CD4-positive, alpha-beta T cell treated with Interleukin-21 for 1 hour (primary cell): Measurements from ENCODE around the gene HOATZ.
A peak's percentile ranks its signal among the peaks of the same experiment; 100 is the strongest.

Experiments
- DNase-seq: peaks from one replicate; pipeline ENCODE4 v3.0.0-alpha.2; 2020

The HOATZ gene

DNA sequence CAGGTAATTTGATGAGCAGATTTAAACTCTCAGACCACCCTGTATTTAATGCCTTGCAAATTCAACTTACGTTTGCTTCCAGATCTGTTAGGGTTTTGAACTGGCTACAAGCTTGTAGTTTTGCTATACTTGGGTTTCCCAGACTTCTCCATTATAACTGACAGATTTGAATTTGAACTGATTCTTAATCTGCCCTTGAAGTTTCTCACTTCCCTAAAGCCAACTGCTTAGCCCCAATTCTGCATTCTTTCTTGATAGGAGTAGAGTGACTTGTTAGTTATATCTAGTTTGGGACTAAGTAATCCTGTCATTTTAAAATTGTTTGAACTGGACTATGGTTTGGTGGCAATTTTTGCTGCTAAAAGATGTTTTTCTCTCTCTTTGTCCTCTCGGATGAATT lies 35.7 kb downstream of the HOATZ start:
- no peak for DNase-seq

DNA sequence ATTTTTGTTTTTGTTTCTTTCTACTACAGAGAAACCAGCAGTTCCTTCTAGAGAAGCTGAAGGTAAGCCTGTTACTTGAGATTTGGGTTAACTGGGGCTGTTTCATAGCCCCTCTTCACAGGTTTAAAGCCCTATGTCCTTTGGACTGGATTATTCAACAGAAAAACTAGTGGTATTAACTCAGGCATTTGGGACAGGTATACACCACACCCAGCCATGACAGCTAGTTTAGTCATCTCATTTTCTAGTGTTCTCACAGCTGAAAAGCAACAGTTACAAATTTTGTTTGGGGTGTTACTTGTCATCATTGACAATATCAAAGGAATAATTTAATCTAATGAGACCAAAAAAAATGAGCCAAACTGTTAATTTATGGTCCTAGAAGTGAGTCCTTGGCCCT lies 40.0 kb downstream of the HOATZ start:
- DNase-seq = no peak

DNA sequence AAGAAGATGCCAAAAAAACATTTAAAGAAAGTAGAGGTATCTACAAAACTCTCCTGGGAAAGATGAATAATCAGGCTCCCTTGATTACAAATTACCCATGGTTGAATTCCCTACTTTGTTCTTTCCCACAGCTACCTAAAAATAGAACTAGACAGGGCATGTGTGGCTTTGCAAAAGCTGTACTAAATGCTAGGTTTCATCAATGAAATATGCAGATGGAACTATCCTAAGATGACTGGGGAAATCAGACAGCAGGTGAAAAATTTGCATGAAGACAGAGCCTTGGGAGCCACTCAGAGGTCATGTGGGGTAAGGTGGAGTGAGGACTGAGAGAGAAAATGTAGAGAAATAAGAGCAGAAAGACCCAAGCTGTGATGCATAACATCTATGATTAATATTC lies 40.7 kb downstream of the HOATZ start:
- DNase-seq = no peak

DNA sequence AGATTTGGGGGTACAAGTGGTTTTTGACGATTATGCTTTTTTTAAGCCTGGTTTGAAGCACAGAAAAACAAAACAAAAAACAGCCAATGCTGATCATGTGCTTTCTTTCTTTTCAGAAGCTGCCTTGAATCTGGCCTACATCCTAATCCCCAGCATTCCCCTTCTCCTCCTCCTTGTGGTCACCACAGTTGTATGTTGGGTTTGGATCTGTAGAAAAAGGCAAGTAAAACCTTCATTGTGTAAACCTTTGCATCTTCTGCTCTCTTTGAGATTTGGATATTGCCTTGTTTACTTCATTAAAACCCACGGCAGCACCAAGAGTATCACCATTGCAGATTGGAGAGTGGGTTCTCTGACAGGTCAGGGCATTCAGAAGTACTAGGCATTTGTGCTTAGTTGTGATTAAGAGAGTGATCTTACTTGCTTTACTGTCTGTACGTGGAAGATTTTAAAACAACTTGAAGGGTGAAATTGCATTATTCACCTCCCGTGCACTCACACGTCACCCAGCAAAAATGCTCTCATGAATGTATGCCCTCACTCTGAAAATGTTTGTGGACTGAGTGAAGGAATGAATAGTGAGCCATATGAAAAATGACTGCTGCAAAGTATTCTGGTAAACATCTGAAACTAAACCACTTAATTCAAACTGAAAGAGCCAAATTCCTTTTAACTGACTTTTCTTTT lies 43.0 kb downstream of the HOATZ start:
- no peak for DNase-seq

DNA sequence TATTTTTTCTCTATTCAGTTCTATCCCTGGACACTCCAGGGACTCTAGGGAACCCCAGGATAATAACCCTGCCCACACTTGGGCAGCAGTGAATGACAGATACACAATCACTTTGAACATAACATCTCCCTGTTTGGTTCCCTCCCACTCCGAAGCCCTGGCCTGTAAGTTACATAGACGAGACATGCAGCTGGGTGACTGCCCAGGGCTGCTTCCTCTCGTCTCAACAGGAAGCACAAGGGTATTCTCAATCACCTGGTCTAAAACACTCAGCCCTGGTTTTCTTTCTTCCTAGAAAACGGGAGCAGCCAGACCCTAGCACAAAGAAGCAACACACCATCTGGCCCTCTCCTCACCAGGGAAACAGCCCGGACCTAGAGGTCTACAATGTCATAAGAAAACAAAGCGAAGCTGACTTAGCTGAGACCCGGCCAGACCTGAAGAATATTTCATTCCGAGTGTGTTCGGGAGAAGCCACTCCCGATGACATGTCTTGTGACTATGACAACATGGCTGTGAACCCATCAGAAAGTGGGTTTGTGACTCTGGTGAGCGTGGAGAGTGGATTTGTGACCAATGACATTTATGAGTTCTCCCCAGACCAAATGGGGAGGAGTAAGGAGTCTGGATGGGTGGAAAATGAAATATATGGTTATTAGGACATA lies 45.4 kb downstream of the HOATZ start:
- DNase-seq = no peak

DNA sequence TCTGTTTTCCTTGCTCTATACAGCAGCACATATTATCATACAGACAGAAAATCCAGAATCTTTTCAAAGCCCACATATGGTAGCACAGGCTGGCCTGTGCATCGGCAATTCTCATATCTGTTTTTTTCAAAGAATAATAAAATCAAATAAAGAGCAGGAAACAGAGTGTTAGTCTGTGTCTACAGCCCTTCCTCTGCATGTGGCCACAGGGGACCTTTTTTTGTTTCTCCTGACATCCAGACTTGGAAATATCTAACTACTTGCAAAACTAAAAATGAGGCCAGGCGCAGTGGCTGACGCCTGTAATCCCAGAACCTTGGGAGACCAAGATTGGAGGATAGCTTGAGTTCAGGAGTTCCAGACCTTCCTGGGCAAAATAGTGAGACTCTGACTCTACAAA lies 46.2 kb downstream of the HOATZ start:
- no peak for DNase-seq

DNA sequence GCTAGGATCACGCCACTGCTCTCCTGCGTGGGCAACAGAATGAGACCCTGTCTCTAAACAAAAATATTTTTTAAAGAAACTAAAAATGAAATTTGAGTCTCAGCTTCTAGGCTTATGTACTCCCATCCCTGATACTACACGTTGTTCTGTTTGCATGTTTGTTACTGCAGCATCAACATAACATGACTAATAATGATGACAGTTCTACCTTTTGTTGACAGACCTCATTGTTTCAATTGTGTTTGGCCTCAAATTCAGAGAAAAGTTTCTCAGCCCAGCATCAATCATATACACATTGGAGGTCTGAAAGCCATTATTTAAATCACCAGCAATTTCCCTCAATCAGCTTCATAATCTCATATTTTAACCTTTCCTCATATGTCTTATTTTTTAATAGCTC lies 46.7 kb downstream of the HOATZ start:
- no peak for DNase-seq

DNA sequence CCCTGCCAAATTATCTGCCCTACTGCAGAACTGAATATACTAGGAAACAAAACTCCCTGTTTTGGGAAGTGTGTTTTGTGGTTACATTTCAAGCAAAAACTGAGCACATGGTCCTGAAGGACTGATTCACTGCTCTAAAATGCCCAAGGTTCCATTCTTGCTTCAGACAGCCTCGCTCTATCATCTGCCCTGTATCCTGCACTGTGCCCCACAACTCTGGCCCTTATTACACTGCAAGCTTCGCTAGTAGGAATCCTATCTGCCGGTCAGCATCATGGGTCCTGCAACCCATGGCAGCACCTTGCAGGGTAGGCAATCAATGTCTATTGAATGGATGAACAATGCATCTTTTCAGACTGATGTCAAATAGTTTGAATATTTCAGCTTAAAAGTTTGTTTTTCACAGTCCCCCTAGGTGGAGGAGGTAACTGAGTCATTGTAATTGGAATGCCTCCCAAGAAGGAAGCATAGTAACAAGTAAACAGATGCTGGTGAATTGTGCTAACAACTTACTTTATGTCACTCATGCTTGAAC lies 47.3 kb downstream of the HOATZ start:
- DNase-seq = no peak

DNA sequence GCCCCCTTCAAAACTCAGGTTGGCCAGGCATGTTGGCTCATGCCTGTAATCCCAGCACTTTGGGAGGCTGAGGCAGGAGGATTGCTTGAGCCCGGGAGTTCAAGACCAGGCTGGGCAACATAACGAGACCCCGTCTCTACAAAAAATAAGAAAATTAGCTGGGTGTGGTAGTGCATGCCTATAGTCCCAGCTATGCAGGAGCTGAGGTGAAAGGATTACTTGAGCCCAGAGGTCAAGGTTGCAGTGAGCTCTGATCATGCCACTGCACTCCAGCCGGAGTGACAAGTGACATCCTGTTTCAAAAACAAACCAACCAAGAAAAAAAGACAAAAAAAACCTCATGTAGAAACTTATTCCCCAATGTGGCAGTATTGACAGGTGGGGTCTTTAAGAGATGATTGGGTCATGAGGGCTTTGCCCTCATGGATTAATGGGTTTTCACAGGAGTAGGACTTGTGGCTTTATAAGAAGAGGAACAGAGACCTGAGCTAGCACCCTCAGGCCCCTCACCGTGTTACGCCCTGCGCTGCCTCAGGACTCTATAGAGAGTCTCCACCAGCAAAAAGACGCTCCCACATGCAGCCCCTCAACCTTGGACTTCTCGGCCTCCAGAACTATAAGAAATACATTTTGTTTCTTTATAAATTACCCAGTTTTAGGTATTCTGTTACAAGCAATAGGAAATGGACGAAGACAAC lies 48.3 kb downstream of the HOATZ start:
- DNase-seq = no peak

DNA sequence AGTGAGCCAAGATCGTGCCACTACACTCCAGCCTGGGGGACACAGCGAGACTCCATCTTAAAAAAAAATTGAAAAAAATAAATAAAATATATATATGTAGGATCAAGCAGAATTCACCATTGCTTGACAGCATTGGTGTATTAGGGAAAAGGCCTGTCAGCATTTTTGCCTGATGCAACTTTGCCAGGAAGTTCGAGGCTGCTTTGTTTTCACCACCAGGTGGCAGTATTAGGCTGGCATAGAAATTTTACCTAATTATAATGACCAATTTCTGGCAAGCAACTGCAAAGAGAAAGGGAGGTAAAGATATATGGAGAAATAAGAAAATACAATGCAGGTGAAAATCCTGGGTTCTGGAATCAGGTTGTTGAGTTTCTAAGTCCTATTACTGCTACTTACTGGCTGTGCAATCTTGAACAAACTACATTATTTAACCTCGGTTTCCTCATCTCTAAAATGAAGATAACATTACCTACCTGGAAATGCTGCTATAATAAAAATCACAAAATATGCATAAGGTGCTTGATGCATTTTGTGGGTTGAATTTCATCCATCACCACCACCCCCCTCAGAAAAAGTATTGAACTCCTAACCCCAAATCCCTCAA lies 50.6 kb downstream of the HOATZ start:
- peak; percentile 71 for DNase-seq

DNA sequence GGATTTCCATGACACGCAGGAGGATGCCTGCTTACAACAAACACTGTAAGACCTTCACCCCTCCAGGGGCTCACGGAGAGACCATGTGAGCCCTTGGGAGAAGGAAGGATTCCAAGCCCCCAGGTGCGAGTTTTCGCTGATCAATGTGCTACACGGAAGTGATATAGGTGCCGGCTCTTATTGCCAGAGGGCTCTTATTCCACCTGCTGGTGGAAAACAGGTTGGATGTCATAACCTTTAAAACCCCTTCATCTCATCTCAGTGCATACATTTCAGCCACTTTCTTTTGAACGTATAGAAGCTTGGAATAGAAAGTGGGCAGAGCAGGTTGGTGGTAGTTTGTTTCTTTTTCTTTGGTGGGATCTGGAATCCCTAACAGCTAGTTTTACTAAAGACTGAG lies 51.7 kb downstream of the HOATZ start:
- no peak for DNase-seq

DNA sequence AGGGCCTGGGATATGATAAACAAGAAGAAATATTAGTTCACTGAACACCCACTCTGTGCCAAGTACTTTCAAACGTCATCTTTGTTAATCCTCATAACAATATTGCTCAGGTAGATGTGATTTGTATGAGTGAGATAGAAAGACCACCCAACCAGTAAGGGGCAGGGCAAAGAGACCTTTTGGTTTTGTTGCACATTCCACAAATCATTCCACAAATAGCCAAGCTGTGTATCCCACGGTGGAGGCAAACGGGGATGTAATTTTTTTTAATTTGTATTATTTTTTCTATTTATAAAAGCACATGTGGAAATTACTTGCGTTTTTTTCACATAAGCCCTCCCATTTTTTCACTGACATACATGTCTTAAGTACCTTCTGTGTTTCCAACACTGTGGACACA lies 54.9 kb downstream of the HOATZ start:
- DNase-seq = no peak

DNA sequence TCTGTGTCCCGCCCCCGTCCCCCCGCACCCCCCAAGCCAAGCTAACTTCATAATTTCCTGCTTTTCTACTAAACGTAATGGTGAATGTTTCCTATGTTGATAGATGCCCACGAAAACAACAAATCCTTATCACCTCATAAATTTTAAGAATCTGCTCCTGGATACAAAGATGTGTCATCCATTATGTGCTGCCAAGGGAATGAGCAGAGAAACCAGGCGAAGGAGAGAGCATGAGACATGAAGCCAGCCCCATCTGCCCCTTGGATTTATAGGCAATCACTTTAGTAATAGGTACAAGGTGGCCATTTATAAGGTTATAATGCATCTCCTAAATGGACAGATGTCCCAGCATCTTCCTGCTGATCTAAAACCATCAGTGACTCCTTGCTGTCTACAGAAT lies 56.2 kb downstream of the HOATZ start:
- DNase-seq = no peak

DNA sequence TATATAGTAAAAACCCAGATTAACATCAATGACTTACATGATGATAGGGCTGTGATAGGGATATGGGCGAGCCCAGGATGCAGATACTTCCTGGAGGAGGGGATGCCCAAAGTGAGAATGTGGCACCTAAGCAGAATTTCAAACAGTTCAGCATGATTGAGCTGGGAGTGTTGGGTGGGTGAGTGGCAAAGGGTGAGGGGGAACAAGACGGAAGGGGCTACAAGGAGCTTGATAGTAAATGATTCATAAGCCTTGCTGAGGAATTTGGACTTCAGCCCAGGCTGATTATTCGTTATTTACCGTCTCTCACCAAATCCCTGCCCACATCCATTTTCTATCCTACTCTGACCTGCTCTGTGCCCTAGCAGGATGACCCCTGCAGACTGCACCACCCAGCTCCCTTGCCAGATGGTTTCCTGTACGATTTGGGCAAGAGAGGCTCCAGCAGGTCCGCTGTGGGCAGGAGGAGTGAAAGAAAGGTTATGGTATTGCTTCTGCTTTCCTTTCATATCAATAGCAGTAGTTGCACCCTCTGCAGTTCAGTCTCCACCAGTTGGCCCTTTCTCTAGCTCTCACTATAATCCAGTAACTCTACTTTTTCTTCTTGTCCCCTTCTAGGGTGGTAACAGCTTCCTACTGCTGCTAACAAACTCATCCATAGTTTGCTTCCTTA lies 57.4 kb downstream of the HOATZ start:
- no peak for DNase-seq

DNA sequence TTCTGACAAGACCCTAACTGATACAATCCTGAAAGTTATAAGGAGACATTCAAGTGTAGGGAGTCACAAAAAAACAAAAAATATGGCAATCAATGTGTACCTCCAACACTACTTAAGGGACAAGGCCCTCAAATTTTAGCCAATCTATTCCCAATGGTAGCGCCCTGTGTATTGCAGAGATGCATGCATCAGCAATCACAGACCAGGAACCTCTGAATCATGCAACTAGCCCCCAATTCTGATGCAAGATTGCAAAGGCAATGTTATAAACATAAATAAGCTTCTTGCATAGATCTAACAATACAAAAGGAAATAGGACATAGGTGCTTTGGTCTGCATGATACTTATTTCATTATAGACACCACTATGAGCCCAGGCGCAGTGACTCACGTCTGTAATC lies 58.0 kb downstream of the HOATZ start:
- DNase-seq = no peak

DNA sequence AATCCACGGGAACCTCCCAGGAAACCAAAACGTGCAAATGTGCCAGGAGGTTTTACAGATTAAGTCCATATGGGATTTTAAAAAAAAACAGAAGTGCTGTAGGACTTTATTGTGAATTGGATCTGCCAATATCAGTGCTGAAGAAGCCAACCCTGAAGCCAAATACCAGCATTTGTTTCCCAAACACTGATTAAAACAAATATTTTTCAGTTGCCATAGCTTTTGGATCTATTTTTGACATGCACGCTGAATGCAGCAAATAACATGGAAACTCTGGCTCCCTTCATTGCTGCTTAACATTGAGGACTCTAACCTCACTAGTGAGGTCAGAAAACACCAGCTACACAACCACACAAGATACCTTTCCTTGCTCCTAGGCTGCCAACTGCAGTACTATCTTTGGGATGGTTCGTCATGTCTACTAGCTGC lies 59.3 kb downstream of the HOATZ start:
- no peak for DNase-seq

DNA sequence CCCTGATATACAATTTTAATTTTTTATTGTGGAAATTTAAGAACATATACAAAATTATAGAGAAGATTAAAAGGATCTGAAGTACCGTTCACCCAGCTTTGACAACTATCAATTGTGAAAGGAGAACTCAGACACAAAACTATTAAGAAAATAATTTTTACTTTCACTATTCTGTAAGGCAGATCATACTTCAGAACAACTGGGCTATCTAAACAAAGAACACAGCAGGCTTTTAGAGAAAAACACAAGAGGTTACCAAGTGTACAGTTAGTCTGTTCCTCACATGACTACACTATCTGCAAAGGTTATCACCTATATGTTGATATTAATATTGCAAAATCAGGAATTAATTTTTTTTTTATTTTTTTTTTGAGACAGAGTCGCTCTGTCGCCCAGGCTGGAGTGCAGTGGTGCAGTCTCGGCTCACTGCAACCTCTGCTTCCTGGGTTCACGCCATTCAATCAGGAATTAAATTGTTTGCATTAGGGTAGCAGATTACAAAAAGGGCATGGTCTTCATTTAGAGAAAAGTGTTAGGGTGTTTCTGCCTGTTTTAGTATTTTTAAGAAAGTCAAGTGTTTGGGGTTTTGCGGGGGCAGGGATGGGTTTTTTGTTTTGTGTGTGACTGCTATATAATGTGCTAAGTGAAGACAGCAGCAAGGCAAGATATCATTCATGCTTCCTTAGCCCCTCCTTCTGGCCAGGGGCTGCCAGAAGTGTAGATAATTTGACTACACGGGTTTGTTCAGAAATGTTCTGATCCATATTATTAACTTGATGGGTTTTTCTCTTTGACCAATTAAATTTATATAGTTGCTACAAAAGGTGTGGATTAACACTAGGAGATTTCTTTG lies 60.0 kb downstream of the HOATZ start:
- no peak for DNase-seq

DNA sequence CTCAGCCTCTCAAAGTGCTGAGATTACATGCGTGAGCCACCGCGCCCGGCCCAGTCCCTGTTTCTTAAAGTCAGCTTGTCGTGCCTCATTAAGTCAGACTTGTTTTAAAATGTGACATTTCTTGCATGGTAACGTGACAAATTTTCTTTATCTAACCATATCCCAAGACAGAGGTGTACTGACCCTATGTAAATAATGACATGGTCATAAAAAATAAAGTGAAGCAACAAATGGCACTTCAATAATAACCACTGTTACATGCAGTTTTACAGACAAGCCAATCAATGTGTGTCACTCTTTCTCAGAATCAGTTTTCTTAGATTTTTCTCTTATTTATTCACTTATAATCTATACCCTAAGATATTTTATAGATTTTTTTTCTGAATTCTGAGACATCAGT lies 61.2 kb downstream of the HOATZ start:
- no peak for DNase-seq

DNA sequence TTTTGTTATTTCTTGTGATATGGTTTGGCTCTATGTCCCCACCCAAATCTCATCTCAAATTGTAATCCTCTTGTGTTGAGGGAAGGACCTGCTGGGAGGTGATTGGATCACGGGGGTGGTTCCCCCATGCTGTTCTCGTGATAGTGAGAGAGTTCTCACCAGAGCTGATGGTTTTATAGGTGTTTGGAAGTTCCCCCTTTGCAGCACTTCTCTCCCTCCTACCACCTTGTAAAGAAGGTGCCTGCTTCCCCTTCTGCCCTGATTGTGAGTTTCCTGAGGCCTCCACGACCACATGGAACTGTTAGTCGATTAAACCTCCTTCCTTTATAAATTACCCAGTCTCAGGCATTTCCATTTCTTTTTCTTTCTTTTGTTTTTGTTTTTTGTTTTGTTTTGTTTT lies 63.2 kb downstream of the HOATZ start:
- no peak for DNase-seq

DNA sequence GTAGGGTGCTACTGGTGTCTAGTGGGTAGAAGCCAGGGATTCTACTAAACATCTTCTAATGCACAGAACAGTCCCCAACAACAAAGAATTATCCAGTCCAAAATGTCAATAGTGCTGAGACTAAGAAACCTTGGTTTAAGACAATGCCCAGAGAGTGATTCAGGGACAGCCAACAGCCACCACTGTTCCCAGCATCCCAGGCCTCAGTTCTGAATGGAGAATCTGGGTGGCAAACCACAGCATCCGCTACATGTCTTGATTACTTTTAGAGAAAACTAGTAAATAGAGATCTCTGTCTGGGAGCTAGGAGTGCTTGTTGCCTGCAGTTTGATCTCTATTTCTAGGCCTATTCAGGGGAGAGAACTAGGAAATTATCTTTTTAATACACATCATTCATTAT lies 66.8 kb downstream of the HOATZ start:
- DNase-seq = no peak

DNA sequence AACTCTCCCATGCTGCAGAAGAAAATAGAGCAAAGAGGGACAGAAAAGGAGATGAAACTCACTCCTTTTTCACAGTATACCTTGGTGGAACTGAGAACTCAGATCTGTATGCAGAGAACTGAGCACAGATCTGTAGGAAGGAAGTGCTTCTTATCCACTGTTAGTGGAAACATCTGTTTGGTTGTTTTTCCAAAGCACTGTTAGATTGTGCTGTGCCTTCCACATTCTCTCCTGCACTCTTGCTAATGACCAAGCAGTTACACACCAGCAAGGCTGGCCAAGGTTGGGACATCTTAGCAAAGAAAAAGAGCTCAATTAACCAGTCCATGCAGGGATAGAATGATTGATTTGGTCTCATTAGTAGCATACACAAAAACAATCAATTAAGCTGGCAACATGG lies 67.6 kb downstream of the HOATZ start:
- DNase-seq = no peak

DNA sequence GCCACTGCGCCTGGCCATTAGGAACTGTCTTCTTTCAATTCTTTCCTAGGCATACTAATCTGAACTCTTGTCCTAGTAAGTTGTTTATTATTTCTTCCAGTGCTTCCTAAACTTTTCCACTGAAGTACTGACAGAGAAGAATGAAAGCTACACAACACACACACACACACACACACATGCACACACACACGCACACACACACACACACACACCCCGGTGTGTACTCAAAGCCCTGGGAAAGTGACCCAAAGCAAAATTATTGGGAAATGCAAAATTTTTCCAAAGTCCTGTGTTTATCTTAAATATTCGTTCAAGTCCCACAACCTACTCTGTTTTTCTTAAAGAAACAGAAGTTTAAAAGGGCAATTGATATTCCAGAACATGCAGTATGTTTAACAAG lies 68.3 kb downstream of the HOATZ start:
- DNase-seq = no peak
